GM18867 (cell line): ENCODE results near the gene SENP5.
A peak's percentile ranks its signal among the peaks of the same experiment; 100 is the strongest.
"Not testable (repeated sequence)": the region's sequence is repeated elsewhere in the genome, so short reads cannot be mapped to it uniquely, and the experiment has no call there.

Source experiments
- ATAC-seq: cut with Tn5 transposase; IDR thresholded peaks from one replicate; pipeline ENCODE4 v1.9.1; 2021; ENCODE audit warnings: mild to moderate bottlenecking, moderate library complexity; ENCODE audit not compliant: unreplicated experiment

Gene SENP5, protein sequence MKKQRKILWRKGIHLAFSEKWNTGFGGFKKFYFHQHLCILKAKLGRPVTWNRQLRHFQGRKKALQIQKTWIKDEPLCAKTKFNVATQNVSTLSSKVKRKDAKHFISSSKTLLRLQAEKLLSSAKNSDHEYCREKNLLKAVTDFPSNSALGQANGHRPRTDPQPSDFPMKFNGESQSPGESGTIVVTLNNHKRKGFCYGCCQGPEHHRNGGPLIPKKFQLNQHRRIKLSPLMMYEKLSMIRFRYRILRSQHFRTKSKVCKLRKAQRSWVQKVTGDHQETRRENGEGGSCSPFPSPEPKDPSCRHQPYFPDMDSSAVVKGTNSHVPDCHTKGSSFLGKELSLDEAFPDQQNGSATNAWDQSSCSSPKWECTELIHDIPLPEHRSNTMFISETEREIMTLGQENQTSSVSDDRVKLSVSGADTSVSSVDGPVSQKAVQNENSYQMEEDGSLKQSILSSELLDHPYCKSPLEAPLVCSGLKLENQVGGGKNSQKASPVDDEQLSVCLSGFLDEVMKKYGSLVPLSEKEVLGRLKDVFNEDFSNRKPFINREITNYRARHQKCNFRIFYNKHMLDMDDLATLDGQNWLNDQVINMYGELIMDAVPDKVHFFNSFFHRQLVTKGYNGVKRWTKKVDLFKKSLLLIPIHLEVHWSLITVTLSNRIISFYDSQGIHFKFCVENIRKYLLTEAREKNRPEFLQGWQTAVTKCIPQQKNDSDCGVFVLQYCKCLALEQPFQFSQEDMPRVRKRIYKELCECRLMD

GRCh38 chr3:196867507-196868296 is at the start of gene SENP5:
Gene SENP5 (plus strand): TSS chr3:196867920. CDS start chr3:196885182, 17,262 bp downstream.
- ATAC-seq, result peak; percentile 90

GRCh38 chr3:196821806-196822355 is 45.8 kb upstream of the SENP5 start:
- no peak for ATAC-seq

GRCh38 chr3:196829651-196830050 is 38.1 kb upstream of the SENP5 start:
- not testable (repeated sequence) for ATAC-seq

DNA sequence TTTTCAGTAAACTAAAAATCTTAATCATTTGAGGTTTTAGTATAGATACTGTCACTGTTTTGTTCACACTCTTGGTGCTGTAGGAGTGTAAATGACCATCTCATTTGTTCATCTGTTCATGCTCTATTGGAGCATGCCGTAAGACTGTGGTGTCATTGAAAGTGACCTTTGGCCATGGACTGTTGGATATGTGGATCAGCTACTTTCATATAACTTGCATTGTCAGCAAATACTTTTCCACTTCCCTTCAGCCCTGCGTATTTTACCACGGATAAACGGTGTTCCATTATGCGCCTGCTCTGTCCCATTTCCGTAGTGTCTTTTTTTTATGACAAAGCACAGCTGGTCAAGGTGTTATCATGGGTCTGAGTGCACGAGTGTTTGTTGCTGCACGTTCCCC is 32.6 kb upstream of the SENP5 start:
- no peak for ATAC-seq

- not testable (repeated sequence) for ATAC-seq
These were observed 31.1 kb upstream of the SENP5 start for GRCh38 chr3:196836626-196837025.

DNA sequence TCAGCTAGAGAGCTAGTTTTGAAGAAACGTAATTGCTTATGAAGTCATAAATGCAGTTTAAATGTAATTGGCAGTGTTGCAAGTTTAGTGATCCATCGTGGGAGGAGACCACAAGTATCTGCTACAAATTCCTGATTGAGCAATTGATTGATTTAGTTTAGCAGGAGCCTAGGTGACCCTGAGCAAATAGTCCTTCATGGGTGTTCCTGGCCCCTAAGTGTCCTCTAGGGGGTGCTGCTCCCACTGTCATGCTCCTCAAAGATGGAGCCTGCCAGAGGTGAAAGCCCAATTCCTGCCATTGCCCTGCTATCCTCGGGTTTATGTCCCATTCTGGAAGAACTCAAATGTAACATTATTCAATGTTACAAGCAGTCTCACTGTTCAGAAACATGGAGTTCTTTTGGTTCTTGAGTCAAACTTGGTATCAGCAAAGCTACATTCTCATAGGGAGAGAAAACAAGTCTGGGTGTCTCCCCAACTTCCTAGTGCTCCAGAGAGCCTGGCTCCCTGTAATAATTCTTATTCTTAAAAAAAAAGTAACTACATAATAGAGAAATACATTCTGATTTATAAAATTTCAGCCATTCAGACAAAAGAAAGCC is 29.8 kb upstream of the SENP5 start:
- ATAC-seq, result peak; percentile 58

DNA sequence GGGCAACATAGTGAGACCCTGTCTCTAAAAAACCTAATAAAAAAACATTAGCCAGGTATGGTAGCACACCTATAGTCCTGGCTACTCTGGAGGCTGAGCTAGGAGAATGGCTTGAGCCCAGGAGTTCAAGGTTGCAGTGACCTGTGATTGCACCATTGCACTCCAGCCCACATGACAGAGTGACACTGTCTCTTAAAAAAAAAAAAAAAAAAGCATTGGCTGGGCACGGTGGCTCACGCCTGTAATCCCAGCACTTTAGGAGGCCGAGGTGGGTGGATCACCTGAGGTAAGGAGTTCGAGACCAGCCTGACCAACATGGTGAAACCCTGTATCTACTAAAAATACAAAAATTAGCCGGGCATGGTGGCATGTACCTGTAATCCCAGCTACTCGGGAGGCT is 28.4 kb upstream of the SENP5 start:
- ATAC-seq, result not testable (repeated sequence)

DNA sequence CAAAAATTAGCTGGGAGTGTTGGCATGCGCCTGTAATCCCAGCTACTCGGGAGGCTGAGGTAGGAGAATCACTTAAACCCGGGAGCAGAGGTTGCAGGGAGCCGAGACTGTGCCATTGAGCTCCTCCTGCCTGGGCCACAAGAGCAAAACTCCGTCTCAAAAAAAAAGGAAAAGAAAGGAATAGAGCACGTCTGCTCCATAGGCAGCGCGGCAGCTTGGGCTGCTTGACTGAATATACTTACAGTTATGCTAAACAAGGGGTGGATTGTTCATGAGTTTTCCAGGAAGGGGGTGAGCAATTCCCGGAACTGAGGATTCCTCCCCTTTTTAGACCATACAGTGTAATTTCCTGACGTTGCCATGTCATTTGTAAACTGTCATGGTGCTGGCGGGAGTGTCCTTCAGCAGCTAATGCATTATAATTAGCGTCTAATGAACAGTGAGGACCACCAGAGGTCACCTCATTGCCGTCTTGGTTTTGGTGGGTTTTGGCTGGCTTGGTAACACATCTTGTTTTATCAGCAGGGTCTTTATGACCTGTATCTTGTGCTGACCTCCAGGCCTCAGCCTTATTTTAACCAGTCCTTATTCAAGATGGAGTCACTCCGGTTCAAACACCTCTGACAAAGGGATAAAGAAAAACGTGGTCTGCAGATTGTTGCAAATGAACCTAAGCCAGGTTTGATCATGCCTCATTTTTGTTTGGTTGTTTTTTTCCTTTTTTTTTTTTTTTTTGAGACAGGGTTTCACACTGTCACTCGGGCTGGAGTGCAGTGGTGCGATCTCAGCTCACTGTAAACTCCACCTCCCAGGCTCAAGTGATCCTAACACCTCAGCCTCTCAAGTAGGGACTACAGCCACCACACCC is 24.9 kb upstream of the SENP5 start:
- ATAC-seq, result no peak

DNA sequence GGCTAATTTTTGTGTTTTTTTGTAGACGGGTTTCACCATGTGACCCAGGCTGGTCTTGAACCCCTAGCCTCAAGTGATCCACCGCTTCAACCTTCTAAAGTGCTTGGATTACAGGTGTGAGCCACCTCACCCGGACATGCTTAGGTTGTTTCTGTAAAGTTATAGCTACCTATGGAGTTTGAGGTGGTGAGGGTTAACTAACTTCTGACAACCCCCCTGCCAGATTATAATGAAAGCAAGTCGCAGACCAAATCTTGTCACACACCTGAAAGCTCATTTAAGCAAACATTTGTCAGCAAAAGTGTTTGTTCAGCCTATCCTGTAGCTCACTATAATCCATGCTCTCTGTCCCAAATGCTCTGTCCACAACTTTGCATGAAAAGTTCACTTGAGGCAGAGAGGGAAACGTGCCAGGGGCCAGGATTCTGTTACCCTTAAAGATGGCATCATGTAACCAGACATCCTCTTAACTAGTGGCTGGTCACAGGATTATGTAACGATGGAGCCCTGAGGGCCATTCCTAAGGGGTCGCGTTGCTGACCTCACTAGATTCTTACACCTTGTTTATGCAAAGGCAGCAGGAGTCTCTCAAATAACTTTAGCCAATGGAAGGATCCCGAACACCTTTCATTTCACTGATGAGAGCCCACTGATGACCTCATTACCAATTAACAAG is 24.1 kb upstream of the SENP5 start:
- no peak for ATAC-seq

GRCh38 chr3:196844235-196845219 is 23.2 kb upstream of the SENP5 start:
- not testable (repeated sequence) for ATAC-seq

DNA sequence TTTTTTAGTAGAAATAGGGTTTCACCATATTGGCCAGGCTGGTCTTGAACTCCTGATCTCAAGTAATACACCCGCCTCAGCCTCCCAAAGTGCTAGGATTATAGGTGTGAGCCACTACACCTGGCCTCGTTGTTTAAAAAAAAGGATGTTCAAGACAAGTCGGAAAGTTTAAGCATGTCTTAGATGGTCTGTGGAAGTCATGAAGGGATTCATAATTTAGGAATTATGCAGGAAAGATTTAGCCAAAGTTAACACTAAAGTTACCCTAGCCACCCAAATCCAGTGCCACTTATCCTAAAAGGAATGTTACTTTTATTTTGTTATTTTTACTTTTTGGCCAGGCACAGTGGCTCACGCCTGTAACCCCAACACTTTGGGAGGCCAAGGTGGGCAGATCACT is 19.3 kb upstream of the SENP5 start:
- not testable (repeated sequence) for ATAC-seq

DNA sequence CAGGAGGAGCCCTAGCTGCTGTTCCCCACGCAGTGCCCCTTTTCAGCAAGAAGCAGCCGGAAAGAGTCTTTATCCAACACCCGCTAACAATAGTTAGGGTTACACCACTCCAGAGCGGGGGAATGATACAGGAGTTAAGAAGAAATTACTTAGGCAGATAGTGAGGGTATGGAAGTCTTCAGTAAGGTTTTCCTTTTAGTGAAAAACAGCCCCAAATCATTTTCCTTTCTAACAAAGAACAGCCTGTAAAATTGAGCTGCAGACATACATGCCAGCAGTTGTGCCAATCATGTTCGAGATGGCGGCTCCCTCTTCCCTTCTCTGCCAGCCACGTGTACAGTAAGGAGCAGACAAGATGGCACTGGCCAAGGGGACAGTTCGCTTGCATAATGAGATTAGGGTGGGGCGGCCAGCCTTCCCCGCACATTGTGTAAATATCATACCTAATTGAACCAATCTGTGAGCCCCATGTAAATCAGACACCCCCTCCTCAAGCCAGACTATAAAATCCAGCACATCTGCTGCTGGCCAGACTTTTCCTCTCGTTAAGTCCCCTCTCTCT is 18.5 kb upstream of the SENP5 start:
- ATAC-seq, result no peak

- ATAC-seq, result not testable (repeated sequence)
These were observed 4.7 kb upstream of the SENP5 start for GRCh38 chr3:196863000-196863399.

DNA sequence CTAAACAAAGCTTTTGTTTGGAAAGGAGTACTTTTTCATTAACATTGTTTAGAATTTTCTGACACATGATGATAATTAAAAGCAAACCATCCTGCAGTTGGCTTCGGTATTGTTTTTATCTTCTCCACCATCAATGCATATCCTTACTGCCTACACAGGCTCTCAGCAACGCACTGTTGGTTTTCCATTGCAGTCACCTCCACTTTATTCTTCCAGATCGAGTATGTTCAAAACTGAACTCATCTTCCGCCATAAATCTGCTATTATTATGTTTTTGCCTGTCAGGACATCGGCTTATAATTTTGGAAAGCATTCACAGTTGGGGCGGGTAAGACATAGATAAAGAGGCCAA is 589 bp upstream of the SENP5 start:
- ATAC-seq, result no peak

DNA sequence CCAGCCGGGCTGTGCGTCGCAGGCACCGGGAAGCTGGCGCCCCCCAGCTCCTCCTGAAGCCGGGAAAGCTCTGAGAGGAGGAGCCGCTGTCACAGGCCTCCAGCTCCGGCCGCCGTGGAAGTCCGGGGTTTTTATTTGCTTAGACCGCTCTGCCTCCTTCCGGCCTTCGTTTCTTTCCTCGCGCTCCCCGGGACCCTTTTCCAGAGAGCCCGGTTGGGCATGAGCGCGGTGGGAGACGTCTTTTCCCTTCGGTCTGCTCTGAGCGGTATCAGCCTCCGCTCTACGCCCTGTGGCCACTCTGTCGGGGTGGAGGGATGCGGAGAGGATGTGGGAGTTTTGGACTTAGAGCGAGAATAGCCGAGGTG is 559 bp downstream of the SENP5 start:
- peak; percentile 21 for ATAC-seq

- no peak for ATAC-seq
These were observed 4.6 kb downstream of the SENP5 start for GRCh38 chr3:196872316-196872715.

- ATAC-seq, result not testable (repeated sequence)
These were observed 6.9 kb downstream of the SENP5 start for GRCh38 chr3:196874511-196875094.
